ENCODE measurements around the gene SRP19.
"Not testable (repeated sequence)": the region's sequence is repeated elsewhere in the genome, so short reads cannot be mapped to it uniquely, and the experiment has no call there.

SRP19 gene

GRCh38 chr5:112883192-112883591 lies 22.1 kb downstream of the SRP19 start:
- DNase-seq (ENCODE audit: low read depth), result no peak
- TF ChIP-seq, protein P1, sequence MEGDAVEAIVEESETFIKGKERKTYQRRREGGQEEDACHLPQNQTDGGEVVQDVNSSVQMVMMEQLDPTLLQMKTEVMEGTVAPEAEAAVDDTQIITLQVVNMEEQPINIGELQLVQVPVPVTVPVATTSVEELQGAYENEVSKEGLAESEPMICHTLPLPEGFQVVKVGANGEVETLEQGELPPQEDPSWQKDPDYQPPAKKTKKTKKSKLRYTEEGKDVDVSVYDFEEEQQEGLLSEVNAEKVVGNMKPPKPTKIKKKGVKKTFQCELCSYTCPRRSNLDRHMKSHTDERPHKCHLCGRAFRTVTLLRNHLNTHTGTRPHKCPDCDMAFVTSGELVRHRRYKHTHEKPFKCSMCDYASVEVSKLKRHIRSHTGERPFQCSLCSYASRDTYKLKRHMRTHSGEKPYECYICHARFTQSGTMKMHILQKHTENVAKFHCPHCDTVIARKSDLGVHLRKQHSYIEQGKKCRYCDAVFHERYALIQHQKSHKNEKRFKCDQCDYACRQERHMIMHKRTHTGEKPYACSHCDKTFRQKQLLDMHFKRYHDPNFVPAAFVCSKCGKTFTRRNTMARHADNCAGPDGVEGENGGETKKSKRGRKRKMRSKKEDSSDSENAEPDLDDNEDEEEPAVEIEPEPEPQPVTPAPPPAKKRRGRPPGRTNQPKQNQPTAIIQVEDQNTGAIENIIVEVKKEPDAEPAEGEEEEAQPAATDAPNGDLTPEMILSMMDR (IDR thresholded peaks at IDR 0.05; ENCODE audit: low read depth, low read length, missing control alignments), result no peak

DNA sequence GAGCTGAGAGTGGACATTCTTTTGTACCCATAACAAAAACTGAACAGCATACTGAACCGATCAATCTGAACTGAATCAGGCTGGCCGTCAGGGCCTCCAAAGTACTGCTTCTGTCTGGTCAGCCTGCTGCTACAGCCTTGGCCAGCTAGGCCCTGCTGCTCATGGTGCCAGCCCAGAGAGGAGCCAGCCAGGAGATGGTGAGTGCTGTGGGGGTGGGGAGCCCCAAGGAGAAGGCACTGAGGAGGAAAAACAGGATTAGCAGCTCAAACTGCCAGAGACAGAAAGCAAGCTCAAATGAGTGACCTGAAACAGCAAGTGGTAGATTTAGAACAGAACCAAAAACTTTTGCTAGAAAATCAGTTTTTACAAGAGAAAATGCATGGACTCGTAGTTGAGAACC lies 23.9 kb downstream of the SRP19 start:
- DNase-seq (ENCODE audit: low read depth), result no peak
- TF ChIP-seq, protein P1 (IDR thresholded peaks at IDR 0.05; ENCODE audit: low read depth, low read length, missing control alignments), result no peak
- H3K4me3 ChIP-seq (ENCODE audit: low read depth, low read length), result no peak overlapping the region

More at GRCh38 chr5:112883192-112883591, 22.1 kb downstream of the SRP19 start:
- no peak overlapping the region for H3K4me3 ChIP-seq (ENCODE audit: low read depth, low read length)

DNA sequence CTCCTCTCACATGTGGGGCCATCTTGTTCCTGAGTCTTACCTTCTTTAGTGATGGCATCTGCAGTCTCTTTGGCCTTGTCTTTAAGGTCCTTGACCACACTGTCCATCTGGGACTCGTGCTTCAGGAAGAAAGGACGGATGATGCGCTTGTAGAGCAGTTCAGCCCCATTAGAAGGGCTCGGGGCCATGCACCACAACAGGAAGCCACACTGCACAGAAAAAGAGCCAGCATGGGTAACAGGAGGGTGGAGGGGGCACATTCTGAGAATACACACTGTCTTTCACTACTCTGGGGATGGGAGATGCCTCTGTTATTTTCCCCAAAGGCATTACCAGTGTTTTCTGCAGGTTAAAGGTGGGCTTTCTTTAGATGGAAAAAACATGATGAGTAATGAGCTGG lies 25.9 kb downstream of the SRP19 start:
- TF ChIP-seq, protein P1 (IDR thresholded peaks at IDR 0.05; ENCODE audit: low read depth, low read length, missing control alignments), result no peak
- DNase-seq (ENCODE audit: low read depth), result no peak
- no peak overlapping the region for H3K4me3 ChIP-seq (ENCODE audit: low read depth, low read length)

DNA sequence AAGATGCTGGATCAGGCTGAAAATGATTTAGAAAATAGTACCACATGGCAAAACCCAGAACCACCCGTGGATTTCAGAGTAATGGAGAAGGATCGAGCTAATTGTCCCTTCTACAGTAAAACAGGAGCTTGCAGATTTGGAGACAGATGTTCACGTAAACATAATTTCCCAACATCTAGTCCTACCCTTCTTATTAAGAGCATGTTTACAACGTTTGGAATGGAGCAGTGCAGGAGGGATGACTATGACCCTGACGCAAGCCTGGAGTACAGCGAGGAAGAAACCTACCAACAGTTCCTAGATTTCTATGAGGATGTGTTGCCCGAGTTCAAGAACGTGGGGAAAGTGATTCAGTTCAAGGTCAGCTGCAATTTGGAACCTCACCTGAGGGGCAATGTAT lies 31.0 kb downstream of the SRP19 start:
- not testable (repeated sequence) for H3K4me3 ChIP-seq (ENCODE audit: low read depth, low read length); DNase-seq (ENCODE audit: low read depth)

- no peak overlapping the region for H3K4me3 ChIP-seq (ENCODE audit: low read depth, low read length)
- DNase-seq (ENCODE audit: low read depth), result no peak
- TF ChIP-seq, protein P1 (IDR thresholded peaks at IDR 0.05; ENCODE audit: low read depth, low read length, missing control alignments), result no peak
Measured at GRCh38 chr5:112892776-112893175, 31.7 kb downstream of the SRP19 start.

GRCh38 chr5:112895682-112896081 lies 34.6 kb downstream of the SRP19 start:
- H3K4me3 ChIP-seq (ENCODE audit: low read depth, low read length), result no peak overlapping the region

DNA sequence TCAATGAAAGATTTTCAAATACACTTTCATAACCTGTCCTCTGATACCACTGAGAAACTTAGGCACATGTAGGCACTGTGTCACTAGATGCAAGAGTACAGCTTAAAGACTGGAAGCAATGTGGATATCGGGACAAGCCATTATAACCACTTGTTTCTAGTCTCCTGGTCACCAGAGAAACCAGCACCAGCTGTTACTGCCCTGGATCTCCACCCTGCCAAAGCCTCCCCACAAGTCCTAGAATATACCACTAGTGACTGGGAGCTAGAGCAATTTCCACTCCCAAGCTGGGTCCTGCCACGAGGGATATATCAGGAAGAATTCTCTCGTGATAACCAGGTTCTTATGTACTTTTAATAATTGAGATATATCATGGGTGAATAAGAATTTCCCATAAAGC lies 41.5 kb downstream of the SRP19 start:
- TF ChIP-seq, protein P1 (IDR thresholded peaks at IDR 0.05; ENCODE audit: low read depth, low read length, missing control alignments), result no peak
- no peak overlapping the region for H3K4me3 ChIP-seq (ENCODE audit: low read depth, low read length)
- DNase-seq (ENCODE audit: low read depth), result no peak

More at GRCh38 chr5:112895682-112896081, 34.6 kb downstream of the SRP19 start:
- TF ChIP-seq, protein P1 (IDR thresholded peaks at IDR 0.05; ENCODE audit: low read depth, low read length, missing control alignments), result no peak
- no peak for DNase-seq (ENCODE audit: low read depth)

- not testable (repeated sequence) for DNase-seq (ENCODE audit: low read depth); H3K4me3 ChIP-seq (ENCODE audit: low read depth, low read length)
Measured at GRCh38 chr5:112904996-112905395, 43.9 kb downstream of the SRP19 start.

Data from GM12864 (cell line).